Activated T-helper 2 cell treated with anti-CD3 and anti-CD28 coated beads, Interferon-gamma antibody, Interleukin-2, Interleukin-4, amounts not matched to agents 10 μg/mL and 5 μg/mL and 100 μg/mL, durations not matched to agents 14 hours and 24 hours and 36 hours (primary cell): Measurements from ENCODE around the gene LRRC2. TPM values are rescaled to one million over a fixed set of nuclear protein-coding genes. Genes with fewer than 3 reads are reported as not detected.
"Not testable (repeated sequence)": the region's sequence is repeated elsewhere in the genome, so short reads cannot be mapped to it uniquely, and the experiment has no call there.

Experiments used
- DNase-seq: peaks from one replicate; pipeline ENCODE4 v3.0.0; 2021; ENCODE audit warnings: low spot score
- H3K27ac Mint-ChIP-seq: one replicate; pipeline ENCODE4 v1.8.0; 2021; ENCODE audit warnings: mixed read lengths
- H3K27me3 Mint-ChIP-seq: one replicate; pipeline ENCODE4 v1.8.0; 2021; ENCODE audit warnings: low read depth, mixed read lengths
- H3K36me3 Mint-ChIP-seq: one replicate; pipeline ENCODE4 v1.8.0; 2021; ENCODE audit warnings: low read depth, mixed read lengths
- H3K4me1 Mint-ChIP-seq: one replicate; pipeline ENCODE4 v1.8.0; 2021; ENCODE audit warnings: low read depth, mixed read lengths
- H3K4me3 Mint-ChIP-seq: one replicate; pipeline ENCODE4 v1.8.0; 2021; ENCODE audit warnings: low read depth, mild to moderate bottlenecking, moderate library complexity, mixed read lengths
- H3K9me3 Mint-ChIP-seq: one replicate; pipeline ENCODE4 v1.8.0; 2021; ENCODE audit warnings: mixed read lengths
- intact Hi-C: fragments of 100-400 bp; cut with micrococcal nuclease; formaldehyde crosslinking; loops from one replicate; pipeline ENCODE4 v1.15.1; 2023
- total RNA-seq: library from RNA; stranded (reverse); gene quantifications from 2 replicates; pipeline ENCODE4 v1.2.3, GENCODE V29; 2022

The LRRC2 gene
- total RNA-seq, 1 donor from 2014 or later, result not detected

DNA sequence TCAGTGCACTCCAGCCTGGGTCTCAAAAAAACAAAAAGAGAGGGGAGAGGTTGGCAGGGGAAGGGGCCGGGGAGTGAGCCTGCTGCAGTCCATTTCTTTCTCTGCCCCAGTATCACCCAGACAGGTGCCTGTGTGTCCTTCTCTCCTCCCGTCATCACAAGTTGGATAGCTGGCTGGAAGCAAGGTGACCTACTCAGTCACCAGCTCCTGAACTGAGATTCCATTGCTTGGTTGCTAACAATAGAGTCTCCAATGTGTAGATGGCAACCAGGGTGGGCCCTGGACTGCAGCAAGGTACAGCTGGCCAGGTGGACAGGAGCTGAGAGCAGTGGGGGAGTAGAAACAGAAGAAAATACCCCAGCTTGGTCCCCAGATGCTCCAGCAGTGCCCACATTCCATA is 4.6 kb downstream of the LRRC2 start:
- Mint-ChIP-seq H3K4me1 (peaks cover 15% of the 10 kb centered on the region), H3K4me3 (no peak overlapping the region), H3K9me3 (no peaks in the 10 kb centered on the region), H3K36me3 (no peaks in the 10 kb centered on the region), H3K27ac (no peak overlapping the region), H3K27me3 (peaks cover 64% of the 10 kb centered on the region)
- intact Hi-C loops, result no loop called here
- DNase-seq, result no peak

DNA sequence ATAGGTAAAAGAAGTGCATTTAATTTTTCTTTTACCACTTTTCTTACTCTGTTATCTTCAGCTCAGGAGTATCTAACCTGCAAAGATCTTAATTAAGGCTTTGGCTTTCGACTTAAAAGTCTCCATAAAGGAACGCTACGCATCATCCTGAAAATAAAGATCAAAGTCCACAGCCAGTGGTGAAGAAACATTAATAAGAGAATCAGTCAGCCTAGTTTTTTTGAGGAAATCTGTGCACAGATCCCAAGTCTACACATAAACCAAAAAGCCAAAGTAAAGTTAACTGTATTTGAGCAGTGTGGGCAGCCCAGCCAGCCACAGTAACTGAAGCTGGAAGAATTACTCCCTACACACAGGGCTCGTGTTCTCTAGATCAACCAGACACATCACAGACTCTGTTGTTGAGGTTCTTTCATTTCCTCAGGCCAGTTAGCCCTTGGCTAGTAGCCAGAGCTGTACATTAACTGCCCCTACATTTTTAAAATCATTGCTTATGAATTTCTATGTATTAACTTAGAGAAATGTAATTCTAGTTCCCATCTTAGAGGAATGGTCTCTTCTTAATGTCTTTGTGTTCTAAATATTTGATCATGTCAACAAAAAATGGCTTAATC is 6.9 kb downstream of the LRRC2 start:
- Mint-ChIP-seq H3K36me3 (no peaks in the 10 kb centered on the region), H3K4me1 (peaks cover 9% of the 10 kb centered on the region), H3K9me3 (no peaks in the 10 kb centered on the region), H3K27ac (no peak overlapping the region), H3K27me3 (peaks cover 56% of the 10 kb centered on the region), H3K4me3 (no peak overlapping the region)
- DNase-seq, result no peak
- intact Hi-C loops, result loop anchor here (2.0 kb wide), 1 partner anchor 62 kb away; the partner anchor contains the start of gene RTP3

DNA sequence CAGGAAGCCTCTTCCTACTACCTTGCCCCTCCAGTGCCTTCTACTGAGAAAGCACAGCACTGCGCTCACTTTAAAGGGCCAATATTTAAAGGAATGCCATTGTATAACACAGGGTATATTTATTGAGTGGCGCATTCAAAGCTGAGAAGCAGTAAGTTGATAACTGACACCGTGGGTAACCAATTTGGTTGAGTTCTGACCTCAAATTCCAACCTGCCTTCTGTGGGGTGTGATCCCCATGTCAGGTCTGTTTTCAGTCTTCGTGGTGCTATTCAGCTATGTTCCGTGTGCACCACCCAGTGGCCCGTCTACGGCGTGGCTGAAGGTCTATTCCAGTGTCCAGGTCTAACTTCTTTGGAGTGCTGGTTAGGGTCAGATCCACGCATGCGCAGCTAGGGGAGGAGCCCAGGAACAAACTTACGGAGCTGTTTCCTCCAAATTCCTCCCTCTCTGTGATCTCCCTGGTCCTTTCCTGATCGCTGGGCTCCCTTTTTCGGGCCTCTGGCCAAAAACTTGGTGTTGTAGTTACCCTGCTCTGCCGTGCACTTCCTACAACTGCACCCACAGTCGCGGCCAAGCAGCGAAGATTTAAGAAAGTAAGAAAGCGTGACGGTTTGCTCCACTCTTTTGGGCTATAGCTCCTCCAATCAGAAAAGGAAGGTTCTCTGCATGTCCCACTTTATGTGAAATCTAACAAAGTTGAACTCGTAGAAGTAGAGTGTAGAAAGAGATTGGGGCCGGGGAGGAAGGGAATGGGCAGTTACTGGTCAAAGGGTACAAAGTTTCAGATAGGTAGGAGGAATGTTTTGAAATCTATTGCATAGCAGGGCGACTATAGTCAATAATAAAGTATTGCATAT is 7.7 kb downstream of the LRRC2 start:
- peaks cover 9% of the 10 kb centered on the region for H3K4me1 Mint-ChIP-seq
- peak; percentile 61 for DNase-seq
- H3K4me3 Mint-ChIP-seq, result peak overlapping the region; percentile 76
- H3K36me3 Mint-ChIP-seq, result no peaks in the 10 kb centered on the region
- H3K9me3 Mint-ChIP-seq, result no peaks in the 10 kb centered on the region
- intact Hi-C loops, result loop anchor here (1.0 to 2.0 kb wide), 2 partner anchors 62 to 70 kb away; partner anchors contain the start of gene RTP3
- no peak overlapping the region for H3K27ac Mint-ChIP-seq
- peaks cover 52% of the 10 kb centered on the region for H3K27me3 Mint-ChIP-seq

DNA sequence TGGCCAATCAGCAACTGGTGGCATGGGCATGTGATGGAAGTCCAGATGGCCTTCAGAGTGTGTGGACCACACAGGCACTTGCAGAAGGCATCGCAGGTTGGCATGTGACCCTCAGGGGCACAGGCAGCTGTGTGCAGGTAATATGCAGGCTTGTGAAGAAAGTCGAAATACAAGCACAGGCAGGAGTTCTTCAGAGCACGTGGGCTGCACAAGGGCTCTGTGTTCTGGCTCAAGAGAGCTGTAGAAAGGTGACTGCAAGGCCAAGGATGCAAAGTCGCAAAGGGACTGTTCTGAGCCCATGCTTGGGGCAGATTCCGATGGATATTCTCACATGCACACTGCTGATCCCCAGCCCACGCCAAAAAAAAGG is 8.3 kb downstream of the LRRC2 start:
- H3K4me3 Mint-ChIP-seq, result no peak overlapping the region
- peaks cover 9% of the 10 kb centered on the region for H3K4me1 Mint-ChIP-seq
- no peak overlapping the region for H3K27ac Mint-ChIP-seq
- DNase-seq, result no peak
- H3K27me3 Mint-ChIP-seq, result peaks cover 54% of the 10 kb centered on the region
- intact Hi-C loops, result loop anchor here (1.0 to 2.0 kb wide), 2 partner anchors 61 to 69 kb away; partner anchors contain the start of gene RTP3
- no peaks in the 10 kb centered on the region for H3K36me3 Mint-ChIP-seq
- H3K9me3 Mint-ChIP-seq, result no peaks in the 10 kb centered on the region

GRCh38 chr3:46553154-46553553 is 12.9 kb downstream of the LRRC2 start:
- no peak overlapping the region for H3K4me3 Mint-ChIP-seq
- H3K27me3 Mint-ChIP-seq, result peaks cover 52% of the 10 kb centered on the region
- no peak overlapping the region for H3K27ac Mint-ChIP-seq
- intact Hi-C loops, result no loop called here
- no peaks in the 10 kb centered on the region for H3K36me3 Mint-ChIP-seq
- peaks cover 15% of the 10 kb centered on the region for H3K4me1 Mint-ChIP-seq
- H3K9me3 Mint-ChIP-seq, result no peaks in the 10 kb centered on the region
- no peak for DNase-seq

DNA sequence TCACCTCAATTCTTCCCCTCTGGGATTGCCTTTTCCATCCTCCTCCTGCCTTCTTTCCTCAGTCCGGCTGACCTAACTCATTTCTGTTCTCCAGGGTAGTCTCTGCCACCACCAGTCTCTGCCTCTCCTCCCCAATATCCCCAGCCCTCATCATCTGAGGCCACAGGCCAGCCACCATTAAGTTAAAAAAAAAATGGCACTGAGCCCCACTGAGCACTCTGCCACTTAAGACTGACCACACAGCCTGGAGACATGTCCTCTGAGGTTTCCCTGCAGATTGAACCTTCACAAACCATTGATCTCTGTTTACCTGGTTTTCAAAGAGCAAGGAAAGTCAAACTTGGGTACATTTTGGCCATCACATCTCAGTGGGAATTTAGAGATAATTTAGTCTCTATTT is 13.6 kb downstream of the LRRC2 start:
- no peak for DNase-seq
- Mint-ChIP-seq H3K27me3 (peaks cover 54% of the 10 kb centered on the region), H3K36me3 (no peaks in the 10 kb centered on the region), H3K4me1 (peaks cover 14% of the 10 kb centered on the region), H3K4me3 (no peak overlapping the region), H3K9me3 (no peaks in the 10 kb centered on the region), H3K27ac (no peak overlapping the region)
- intact Hi-C loops, result no loop called here

DNA sequence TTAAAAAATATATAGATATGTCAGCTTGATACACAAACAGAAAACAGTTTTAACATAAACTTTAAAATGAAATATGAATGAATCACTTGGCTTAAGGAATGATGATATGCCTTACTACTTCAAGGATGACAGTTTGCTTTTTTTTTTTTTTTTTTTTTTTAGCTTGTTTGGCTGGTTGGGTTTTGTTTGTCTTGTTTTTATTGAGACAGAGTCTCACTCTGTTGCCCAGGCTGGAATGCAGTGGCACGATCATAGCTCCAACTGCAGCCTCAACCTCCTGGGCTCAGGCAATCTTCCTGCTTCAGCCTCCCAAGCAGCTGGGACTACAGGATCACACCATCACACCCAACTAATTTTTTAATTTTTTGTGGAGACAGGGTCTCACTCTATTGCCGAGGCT is 14.5 kb downstream of the LRRC2 start:
- H3K27ac Mint-ChIP-seq, result no peak overlapping the region
- H3K36me3 Mint-ChIP-seq, result no peaks in the 10 kb centered on the region
- no peak for DNase-seq
- H3K4me1 Mint-ChIP-seq, result peaks cover 19% of the 10 kb centered on the region
- H3K27me3 Mint-ChIP-seq, result peaks cover 51% of the 10 kb centered on the region
- no peak overlapping the region for H3K4me3 Mint-ChIP-seq
- H3K9me3 Mint-ChIP-seq, result no peaks in the 10 kb centered on the region
- intact Hi-C loops, result no loop called here

GRCh38 chr3:46549989-46550388 is 16.1 kb downstream of the LRRC2 start:
- Mint-ChIP-seq H3K4me3 (no peak overlapping the region), H3K4me1 (peaks cover 24% of the 10 kb centered on the region), H3K27ac (no peak overlapping the region), H3K9me3 (no peaks in the 10 kb centered on the region), H3K27me3 (peaks cover 46% of the 10 kb centered on the region), H3K36me3 (no peaks in the 10 kb centered on the region)
- DNase-seq, result no peak
- intact Hi-C loops, result no loop called here

DNA sequence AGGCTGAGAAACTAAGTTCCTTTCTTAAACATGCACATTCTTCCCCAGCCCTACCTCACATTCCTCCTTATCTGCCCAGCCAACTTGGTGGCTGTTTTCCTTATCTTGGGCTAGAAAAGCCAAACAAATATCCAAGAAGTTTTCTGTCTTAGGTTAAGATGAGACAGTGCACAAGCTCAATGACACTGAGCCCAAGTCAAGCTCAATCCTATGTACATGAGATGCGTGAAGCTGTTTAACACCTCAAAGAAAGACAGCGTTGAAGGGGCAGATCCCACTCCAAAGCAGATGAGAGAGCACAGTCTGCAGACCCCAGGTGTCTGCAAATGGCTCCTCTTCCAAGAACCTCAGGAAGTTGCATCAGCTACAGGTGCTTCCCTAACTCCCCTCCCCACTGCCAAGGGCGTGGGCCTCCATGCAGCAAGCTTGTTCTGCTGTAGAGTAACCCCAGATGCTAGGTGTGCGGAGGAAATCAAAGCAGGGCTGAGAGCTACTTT is 16.6 kb downstream of the LRRC2 start:
- Mint-ChIP-seq H3K36me3 (no peaks in the 10 kb centered on the region), H3K9me3 (no peaks in the 10 kb centered on the region), H3K4me3 (no peak overlapping the region), H3K27ac (no peak overlapping the region), H3K27me3 (peaks cover 45% of the 10 kb centered on the region), H3K4me1 (peaks cover 24% of the 10 kb centered on the region)
- no peak for DNase-seq
- intact Hi-C loops, result no loop called here

DNA sequence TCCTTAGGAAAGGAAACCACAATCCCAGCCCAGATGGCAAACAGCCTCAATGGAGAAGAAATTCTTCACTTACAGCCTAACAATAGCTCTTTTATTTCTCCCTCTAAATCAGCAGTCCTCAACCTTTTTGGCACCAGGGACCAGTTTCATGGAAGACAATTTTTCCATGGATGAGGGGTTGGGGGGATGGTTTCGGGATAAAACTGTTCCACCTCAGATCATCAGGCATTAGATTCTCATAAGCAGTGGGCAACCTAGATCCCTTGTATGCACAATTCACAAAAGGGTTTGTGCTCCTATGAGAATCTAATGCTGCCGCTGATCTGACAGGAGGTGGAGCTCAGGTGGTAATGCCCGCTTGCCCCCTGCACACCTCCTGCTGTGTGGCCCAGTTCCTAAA is 17.5 kb downstream of the LRRC2 start:
- H3K9me3 Mint-ChIP-seq, H3K27ac Mint-ChIP-seq, H3K4me3 Mint-ChIP-seq, intact Hi-C loops, DNase-seq, H3K36me3 Mint-ChIP-seq: not testable (repeated sequence)
- peaks cover 42% of the 10 kb centered on the region for H3K27me3 Mint-ChIP-seq
- peaks cover 24% of the 10 kb centered on the region for H3K4me1 Mint-ChIP-seq

DNA sequence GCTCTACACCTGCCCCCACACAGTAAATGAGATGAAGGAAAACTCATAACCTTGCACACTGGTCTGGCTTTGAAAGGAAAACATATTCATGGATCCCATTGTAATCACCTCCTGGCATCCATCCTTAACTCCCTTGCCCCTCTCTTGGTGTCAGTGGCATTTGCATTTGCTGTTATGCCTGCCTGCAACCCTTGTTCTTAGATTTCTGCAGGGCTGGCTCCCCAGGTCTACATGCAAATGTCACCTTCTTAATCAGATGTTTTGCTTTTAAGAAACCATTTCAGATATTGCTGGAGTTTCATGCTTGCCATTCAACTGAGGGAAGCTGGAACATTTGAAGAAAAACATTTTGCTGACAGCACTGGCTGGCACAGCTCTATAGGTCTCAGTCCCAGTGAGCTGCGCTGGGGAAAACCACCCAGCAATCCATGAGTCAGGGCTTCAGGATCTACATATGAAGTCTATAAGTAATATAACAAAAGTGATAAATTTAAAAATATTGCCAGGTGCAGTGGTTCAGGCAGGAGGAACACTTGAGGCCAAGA is 19.1 kb downstream of the LRRC2 start:
- no peak for DNase-seq
- Mint-ChIP-seq H3K36me3 (no peaks in the 10 kb centered on the region), H3K4me1 (peaks cover 35% of the 10 kb centered on the region), H3K27me3 (peaks cover 31% of the 10 kb centered on the region), H3K27ac (no peak overlapping the region), H3K9me3 (no peaks in the 10 kb centered on the region), H3K4me3 (no peak overlapping the region)
- intact Hi-C loops, result no loop called here

GRCh38 chr3:46545818-46546630 is 20.1 kb downstream of the LRRC2 start:
- Mint-ChIP-seq H3K27me3 (peaks cover 30% of the 10 kb centered on the region), H3K4me1 (peaks cover 42% of the 10 kb centered on the region), H3K36me3 (no peaks in the 10 kb centered on the region), H3K4me3 (no peak overlapping the region), H3K27ac (no peak overlapping the region), H3K9me3 (no peaks in the 10 kb centered on the region)
- DNase-seq, result no peak
- intact Hi-C loops, result no loop called here
